ENCODE results near the gene DLG2.
"Not testable (repeated sequence)": the region's sequence is repeated elsewhere in the genome, so short reads cannot be mapped to it uniquely, and the experiment has no call there.

DLG2 gene

DNA sequence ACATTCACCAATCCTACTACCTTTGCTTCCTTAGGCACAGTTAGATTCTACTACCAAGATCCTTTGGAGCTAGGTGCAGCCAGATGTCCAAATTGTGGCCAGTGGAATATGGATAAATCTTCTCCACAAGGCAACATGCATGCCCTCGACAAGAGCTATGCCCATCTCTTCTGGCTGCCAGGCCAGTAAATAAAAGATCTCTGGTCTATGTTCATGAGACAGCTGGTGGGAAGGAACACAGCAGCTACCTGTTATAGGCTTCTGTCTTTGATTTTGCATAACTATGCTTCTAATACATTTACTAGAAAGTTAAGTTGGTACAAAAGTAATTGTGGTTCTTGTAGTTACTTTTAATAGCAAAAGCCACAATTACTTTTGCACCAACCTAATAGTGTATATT is 182.7 kb downstream of the DLG2 start:
- DNase-seq (ENCODE audit: low read depth) = no peak

DNA sequence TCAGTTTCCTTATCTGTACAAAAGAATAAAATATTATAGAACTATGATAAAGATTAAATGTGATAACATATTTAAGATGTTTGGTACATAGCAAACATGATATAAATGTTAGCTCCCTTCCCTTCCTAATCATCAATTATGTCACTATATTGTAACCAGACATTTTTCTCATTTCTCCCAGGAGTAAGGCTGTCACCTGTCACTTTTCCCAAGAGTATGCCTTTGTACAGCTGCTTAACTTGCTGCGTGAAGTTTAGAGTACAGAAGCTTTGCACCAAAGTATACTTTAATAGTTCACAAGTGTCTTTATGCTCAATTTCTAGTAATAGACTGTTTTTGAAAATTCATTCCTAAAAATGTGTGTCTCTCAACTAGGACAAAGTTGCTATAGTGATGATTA is 186.9 kb downstream of the DLG2 start:
- no peak for DNase-seq (ENCODE audit: low read depth)

DNA sequence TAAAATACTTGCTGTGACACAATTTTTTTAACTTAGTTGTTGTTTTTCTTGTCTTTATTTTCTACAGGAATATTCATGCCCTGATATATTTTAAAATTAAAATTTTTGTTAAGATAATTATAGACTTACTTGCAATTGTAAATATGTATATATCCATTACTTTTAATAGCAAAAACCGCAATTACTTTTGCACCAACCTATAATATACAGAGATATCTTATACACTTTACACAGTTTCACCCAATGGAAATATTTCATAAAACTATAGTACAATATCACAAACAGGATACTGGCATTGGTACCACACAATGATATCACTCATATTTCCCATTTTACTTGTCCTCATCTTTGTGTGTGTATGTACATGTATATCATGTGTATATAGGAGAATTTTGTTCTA is 188.8 kb downstream of the DLG2 start:
- DNase-seq (ENCODE audit: low read depth) = no peak

DNA sequence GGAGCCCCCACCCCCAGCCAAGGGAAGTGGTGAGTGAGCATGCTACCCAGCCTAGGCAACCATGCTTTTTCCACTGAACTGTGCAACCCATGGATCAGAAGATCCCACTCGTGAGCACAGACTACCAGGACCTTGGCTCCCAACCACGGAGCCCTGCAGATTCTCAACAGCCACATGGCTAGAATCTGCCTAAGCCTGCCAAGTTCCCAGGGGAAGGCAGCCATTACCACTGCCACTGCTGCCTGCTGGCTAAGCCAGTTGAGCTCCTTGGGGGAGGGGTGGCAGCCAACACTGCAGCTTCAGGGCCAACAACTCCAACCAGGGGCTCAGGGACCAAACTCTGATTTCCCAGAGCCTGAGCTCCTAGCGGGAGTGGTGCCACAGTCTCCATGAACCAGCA is 195.8 kb downstream of the DLG2 start:
- no peak for DNase-seq (ENCODE audit: low read depth)

DNA sequence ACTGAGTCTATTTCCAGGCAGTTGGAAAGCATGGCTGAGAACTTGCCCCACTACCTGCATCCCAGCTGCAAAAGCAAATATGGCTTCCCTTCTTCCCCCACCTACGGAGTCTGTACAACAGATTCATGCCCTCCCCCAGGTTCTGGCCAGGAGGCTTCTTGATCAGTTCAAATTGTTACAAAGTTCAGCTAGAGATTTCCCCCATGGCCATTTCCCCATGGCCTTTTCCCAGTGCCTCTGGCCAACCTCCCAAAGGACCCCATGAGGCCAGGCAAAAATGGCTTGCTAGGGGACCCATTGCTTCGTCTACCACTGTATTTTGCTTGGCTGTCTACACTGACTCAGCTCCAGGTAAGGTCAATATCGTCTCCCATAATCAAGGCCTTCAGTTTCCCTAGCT is 203.3 kb downstream of the DLG2 start:
- DNase-seq (ENCODE audit: low read depth) = no peak

- DNase-seq (ENCODE audit: low read depth) = no peak
Measured at GRCh38 chr11:85423316-85423715, 203.8 kb downstream of the DLG2 start.

- no peak for DNase-seq (ENCODE audit: low read depth)
Measured at GRCh38 chr11:85414175-85414574, 213.0 kb downstream of the DLG2 start.

- no peak for DNase-seq (ENCODE audit: low read depth)
Measured at GRCh38 chr11:85407648-85408047, 219.5 kb downstream of the DLG2 start.

DNA sequence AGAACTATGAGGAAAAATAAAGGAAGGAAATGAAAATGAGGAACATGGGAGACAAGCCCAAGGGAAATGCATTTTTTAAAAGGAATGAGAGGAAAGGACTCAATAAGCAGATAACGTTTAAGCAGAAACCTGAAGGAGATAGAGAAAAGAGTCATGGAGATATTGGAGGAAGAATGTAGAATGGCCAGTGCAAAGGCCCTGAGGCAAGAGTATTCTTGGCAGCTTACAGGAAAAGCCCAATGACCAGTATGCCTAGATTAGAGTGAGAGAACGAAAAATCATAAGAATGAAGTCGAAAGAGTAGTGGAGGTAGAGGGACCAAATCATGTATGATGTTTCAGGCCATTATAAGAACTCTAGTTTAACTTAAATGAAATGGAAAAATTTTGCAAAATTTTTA is 220.3 kb downstream of the DLG2 start:
- no peak for DNase-seq (ENCODE audit: low read depth)

- no peak for DNase-seq (ENCODE audit: low read depth)
Measured at GRCh38 chr11:85406316-85406715, 220.8 kb downstream of the DLG2 start.

DNA sequence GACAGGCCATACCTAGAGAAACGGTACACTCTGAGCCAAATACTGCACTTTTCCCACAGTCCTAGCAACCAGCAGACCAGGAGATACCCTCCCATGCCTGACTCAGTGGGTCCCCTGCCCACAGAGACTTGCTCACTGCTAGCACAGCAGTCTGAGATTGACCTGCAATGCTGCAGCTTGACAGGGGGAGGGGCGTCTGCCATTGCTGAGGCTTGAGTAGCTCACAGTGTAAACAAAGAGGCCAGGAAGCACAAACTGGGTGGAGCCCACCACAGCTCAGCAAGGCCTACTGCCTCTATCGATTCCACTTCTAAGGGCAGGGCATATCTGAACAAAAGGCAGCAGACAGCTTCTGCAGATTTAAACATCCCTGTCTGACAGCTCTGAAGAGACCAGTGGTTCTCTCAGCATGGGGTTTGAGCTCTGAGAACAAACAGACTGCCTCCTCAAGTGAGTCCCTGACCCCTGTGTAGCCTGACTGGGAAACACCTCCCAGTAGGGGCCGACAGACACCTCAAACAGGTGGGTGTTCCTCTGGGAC is 231.6 kb downstream of the DLG2 start:
- DNase-seq (ENCODE audit: low read depth) = not testable (repeated sequence)

- no peak for DNase-seq (ENCODE audit: low read depth)
Measured at GRCh38 chr11:85394283-85394682, 232.9 kb downstream of the DLG2 start.

GRCh38 chr11:85391141-85391540 is 236.0 kb downstream of the DLG2 start:
- no peak for DNase-seq (ENCODE audit: low read depth)

DNA sequence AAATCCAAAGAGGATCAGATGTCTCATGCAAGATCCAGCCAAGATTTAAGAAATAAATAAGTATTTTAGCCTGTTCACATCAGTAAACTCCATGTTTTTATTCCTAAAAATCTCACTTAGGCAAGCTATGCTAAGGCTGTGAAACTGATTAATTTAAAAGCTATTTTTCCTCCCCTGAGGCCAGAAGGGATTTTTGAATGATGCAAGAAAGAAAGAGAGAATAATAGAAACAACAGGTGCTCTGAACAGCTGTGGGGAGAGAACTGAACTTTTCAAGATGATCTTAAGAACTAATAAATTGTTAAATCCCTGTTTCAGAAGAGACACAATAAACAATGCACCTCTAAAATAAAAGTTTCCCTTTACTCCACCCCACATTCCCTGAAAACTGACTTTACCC is 241.6 kb downstream of the DLG2 start:
- DNase-seq (ENCODE audit: low read depth) = no peak

DNA sequence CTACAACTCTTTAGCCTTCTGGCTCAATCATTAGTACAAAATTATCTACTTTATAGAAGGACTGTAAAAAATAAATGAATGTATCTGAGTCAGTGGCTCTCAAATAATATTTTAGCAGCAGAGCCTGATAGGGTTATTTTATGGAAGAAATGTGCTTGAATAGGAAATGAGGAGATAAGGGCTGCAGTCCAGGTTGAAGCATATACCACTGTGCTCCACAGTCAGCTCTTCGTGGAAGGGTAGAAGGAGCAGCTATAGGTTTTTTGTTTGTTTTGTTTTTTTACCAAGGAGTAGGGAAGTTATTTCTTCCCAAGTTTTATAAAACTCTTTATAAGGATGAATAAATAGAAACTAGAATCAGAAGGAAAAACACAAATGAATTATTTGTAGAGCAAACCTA is 242.0 kb downstream of the DLG2 start:
- no peak for DNase-seq (ENCODE audit: low read depth)

GRCh38 chr11:85379066-85379465 is 248.1 kb downstream of the DLG2 start:
- no peak for DNase-seq (ENCODE audit: low read depth)

GRCh38 chr11:85377901-85378300 is 249.2 kb downstream of the DLG2 start:
- no peak for DNase-seq (ENCODE audit: low read depth)

DNA sequence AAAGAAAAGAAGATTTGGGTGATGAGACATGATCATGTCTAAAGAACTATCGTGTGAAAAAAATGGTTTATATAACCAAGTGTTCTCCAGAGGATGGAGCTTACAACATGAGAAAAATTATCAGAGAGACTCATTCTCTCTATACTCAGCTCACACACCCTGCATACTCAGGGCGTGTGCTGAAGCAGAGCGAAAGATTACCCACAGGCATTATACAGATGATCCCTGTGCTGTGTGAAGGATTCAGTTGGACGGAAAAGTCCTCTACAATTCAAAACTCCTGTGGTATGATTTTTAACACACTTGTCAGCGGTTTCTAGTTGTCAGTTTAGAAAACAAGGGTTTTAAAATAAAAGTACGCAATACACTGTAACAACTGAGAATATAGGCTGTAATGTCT is 267.3 kb downstream of the DLG2 start:
- no peak for DNase-seq (ENCODE audit: low read depth)

- DNase-seq (ENCODE audit: low read depth) = no peak
Measured at GRCh38 chr11:85355921-85356320, 271.2 kb downstream of the DLG2 start.

DNA sequence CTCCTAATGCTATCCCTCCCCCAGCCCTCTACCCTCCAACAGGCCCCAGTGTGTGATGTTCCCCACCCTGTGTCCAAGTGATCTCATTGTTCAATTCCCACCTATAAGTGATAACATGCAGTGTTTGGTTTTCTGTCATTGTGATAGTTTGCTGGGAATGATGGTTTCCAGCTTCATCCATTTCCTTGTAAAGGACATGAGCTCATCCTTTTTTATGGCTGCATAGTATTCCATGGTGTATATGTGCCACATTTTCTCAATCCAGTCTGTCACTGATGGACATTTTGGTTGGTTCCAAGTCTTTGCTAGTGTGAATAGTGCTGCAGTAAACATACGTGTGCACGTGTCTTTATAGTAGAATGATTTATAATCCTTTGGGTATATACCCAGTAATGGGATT is 277.6 kb downstream of the DLG2 start:
- DNase-seq (ENCODE audit: low read depth) = not testable (repeated sequence)

DNA sequence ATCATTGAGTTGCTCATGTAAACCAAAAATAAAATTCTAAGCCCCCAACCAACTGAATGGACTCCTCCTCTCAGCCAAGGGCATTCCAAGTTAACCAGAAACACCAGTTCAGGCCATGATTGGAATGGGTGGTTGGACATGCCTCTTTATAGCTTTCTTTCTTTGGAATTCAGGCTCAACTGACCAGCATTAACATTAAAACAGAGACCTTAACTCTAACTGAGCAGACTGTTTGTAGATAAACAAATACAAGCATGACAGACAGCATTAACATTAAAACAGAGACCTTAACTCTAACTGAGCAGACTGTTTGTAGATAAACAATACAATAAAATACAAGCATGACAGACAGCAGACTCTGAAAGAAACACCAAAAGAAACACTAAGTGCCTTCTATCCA is 278.2 kb downstream of the DLG2 start:
- DNase-seq (ENCODE audit: low read depth) = no peak

- DNase-seq (ENCODE audit: low read depth) = no peak
Measured at GRCh38 chr11:85347291-85347690, 279.9 kb downstream of the DLG2 start.

GRCh38 chr11:85346484-85346883 is 280.7 kb downstream of the DLG2 start:
- DNase-seq (ENCODE audit: low read depth) = no peak

DNA sequence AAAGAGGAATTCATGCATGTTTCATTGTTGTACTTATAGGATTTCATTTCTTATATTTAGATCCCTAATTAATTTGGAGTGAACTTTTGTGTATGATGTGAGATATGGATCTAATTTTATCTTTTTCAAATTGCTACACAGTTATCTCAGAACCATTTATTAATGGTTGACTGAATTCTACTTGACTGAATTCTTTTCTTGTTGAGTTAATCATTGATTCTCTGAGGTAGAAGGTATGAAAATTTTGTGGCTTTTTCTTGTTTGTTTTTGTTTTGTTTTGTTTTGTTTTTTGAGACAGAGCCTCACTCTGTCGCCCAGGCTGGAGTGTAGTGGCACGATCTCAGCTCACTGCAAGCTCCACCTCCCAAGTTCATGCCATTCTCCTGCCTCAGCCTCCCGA is 286.3 kb downstream of the DLG2 start:
- not testable (repeated sequence) for DNase-seq (ENCODE audit: low read depth)

DNA sequence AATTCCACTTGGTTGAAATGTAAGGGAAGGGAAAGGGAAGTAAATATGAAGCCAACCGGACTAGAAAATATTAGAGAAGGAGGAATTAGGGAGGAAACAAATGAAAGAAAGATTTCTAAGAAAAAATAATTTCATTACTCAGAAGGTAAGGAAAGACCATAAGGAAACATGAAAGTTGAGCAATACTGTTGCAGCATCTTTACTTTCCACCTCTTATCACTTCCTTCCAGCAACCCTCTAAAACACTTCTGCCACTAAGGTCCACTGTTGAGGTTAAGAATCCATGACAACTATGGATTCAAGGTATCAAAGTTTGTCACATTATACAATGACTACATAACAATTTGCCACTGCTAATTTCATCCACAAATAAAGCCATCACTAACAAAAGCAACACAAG is 308.6 kb downstream of the DLG2 start:
- no peak for DNase-seq (ENCODE audit: low read depth)

Measured in T follicular helper cell (primary cell).